Astrocyte (in vitro differentiated cells and primary cell): Measurements from ENCODE around the gene MPRIP. TPM values are rescaled to one million over a fixed set of nuclear protein-coding genes. Genes with fewer than 3 reads are reported as not detected.
A peak's percentile ranks its signal among the peaks of the same experiment; 100 is the strongest.
"Not testable (repeated sequence)": the region's sequence is repeated elsewhere in the genome, so short reads cannot be mapped to it uniquely, and the experiment has no call there.

ENCODE experiments used
- DNase-seq: peaks from one replicate; pipeline ENCODE4 v3.0.0-alpha.2; 2010; ENCODE audit warnings: low read depth
- FAIRE-seq: peaks from 2 replicates; lab custom pipeline; 2011; peaks lifted over from hg19 to GRCh38; lab: Jason Lieb, UNC
- H2AFZ ChIP-seq: 2 replicates; pipeline ENCODE4 v1.6.0; 2012; ENCODE audit warnings: low read depth, low read length, inconsistent platforms
- H3K27ac ChIP-seq: 2 replicates; pipeline ENCODE4 v1.5.1; 2011; ENCODE audit warnings: low read depth, low read length, inconsistent platforms
- H3K27me3 ChIP-seq: 2 replicates; pipeline ENCODE4 v1.6.0; 2011; ENCODE audit warnings: low read length, inconsistent platforms; ENCODE audit not compliant: insufficient read depth
- H3K36me3 ChIP-seq: 2 replicates; pipeline ENCODE4 v1.5.1; 2011; ENCODE audit warnings: low read length, inconsistent platforms; ENCODE audit not compliant: insufficient read depth
- H3K4me1 ChIP-seq: 2 replicates; pipeline ENCODE4 v1.5.1; 2011; ENCODE audit warnings: low read length, inconsistent platforms; ENCODE audit not compliant: insufficient read depth
- H3K4me2 ChIP-seq: 2 replicates; pipeline ENCODE4 v1.6.0; 2012; ENCODE audit warnings: low read length, inconsistent platforms
- H3K4me3 ChIP-seq: 2 replicates; pipeline ENCODE4 v1.5.1; 2011; ENCODE audit warnings: low read depth, mild to moderate bottlenecking, low read length, inconsistent platforms; ENCODE audit not compliant: insufficient read depth
- H3K79me2 ChIP-seq: 2 replicates; pipeline ENCODE4 v1.6.0; 2012; ENCODE audit warnings: mild to moderate bottlenecking, low read length, inconsistent platforms; ENCODE audit not compliant: insufficient read depth
- H3K9ac ChIP-seq: 2 replicates; pipeline ENCODE4 v1.6.0; 2012; ENCODE audit warnings: mild to moderate bottlenecking, low read length, inconsistent platforms
- H3K9me3 ChIP-seq: 2 replicates; pipeline ENCODE4 v1.5.1; 2012; ENCODE audit warnings: low read depth, mild to moderate bottlenecking, low read length, inconsistent platforms; ENCODE audit not compliant: insufficient read depth
- H4K20me1 ChIP-seq: 2 replicates; pipeline ENCODE4 v1.6.0; 2012; ENCODE audit warnings: low read length, inconsistent platforms; ENCODE audit not compliant: insufficient read depth
- H3K27ac Mint-ChIP-seq: one replicate; pipeline ENCODE4 v1.8.0; 2021; ENCODE audit warnings: mild to moderate bottlenecking, mixed read lengths; ENCODE audit not compliant: unreplicated experiment
- H3K27me3 Mint-ChIP-seq: one replicate; pipeline ENCODE4 v1.8.0; 2021; ENCODE audit warnings: low read depth, mixed read lengths; ENCODE audit not compliant: unreplicated experiment
- H3K36me3 Mint-ChIP-seq: one replicate; pipeline ENCODE4 v1.8.0; 2021; ENCODE audit warnings: low read depth, mixed read lengths; ENCODE audit not compliant: unreplicated experiment
- H3K4me1 Mint-ChIP-seq: one replicate; pipeline ENCODE4 v1.8.0; 2021; ENCODE audit warnings: low read depth, mixed read lengths; ENCODE audit not compliant: unreplicated experiment
- H3K4me3 Mint-ChIP-seq: one replicate; pipeline ENCODE4 v1.8.0; 2021; ENCODE audit warnings: mild to moderate bottlenecking, moderate library complexity, mixed read lengths; ENCODE audit not compliant: unreplicated experiment
- H3K9me3 Mint-ChIP-seq: one replicate; pipeline ENCODE4 v1.8.0; 2021; ENCODE audit warnings: mild to moderate bottlenecking, mixed read lengths; ENCODE audit not compliant: unreplicated experiment
- EZH2 ChIP-seq: IDR thresholded peaks from 2 replicates; pipeline ENCODE4 v1.6.1; 2012; ENCODE audit warnings: mild to moderate bottlenecking, low read length, inconsistent platforms; ENCODE audit not compliant: insufficient read depth
- total RNA-seq: library from RNA; stranded (reverse); gene quantifications from 2 replicates; pipeline ENCODE4 v1.2.1, GENCODE V29; 2021
- TF ChIP-seq, protein P1 (sequence below): IDR thresholded peaks from 2 replicates; pipeline ENCODE4 v1.5.1; 2011; ENCODE audit warnings: low read depth, mild to moderate bottlenecking, inconsistent platforms, low read length, moderate library complexity; ENCODE audit not compliant: insufficient read depth

MPRIP gene
- total RNA-seq, 1 donor from 2014 or later, result 176 TPM

GRCh38 chr17:17190188-17190587, 147.9 kb downstream of the MPRIP start:
- DNase-seq (no peak), FAIRE-seq (no peak)
- Mint-ChIP-seq H3K4me3 (no peak overlapping the region), H3K27ac (no peak overlapping the region), H3K27me3 (no peaks in the 10 kb centered on the region), H3K4me1 (peaks cover 48% of the 10 kb centered on the region), H3K9me3 (no peaks in the 10 kb centered on the region), H3K36me3 (peaks cover 7% of the 10 kb centered on the region)
- peaks cover 31% of the 10 kb centered on the region for H3K4me1 ChIP-seq
- H2AFZ ChIP-seq, result no peak overlapping the region
- H3K79me2 ChIP-seq, result no peaks in the 10 kb centered on the region
- H3K9ac ChIP-seq, result no peak overlapping the region
- H3K27ac ChIP-seq, result peak overlapping the region; percentile 21
- peaks cover 9% of the 10 kb centered on the region for H3K36me3 ChIP-seq
- TF ChIP-seq, protein P1, sequence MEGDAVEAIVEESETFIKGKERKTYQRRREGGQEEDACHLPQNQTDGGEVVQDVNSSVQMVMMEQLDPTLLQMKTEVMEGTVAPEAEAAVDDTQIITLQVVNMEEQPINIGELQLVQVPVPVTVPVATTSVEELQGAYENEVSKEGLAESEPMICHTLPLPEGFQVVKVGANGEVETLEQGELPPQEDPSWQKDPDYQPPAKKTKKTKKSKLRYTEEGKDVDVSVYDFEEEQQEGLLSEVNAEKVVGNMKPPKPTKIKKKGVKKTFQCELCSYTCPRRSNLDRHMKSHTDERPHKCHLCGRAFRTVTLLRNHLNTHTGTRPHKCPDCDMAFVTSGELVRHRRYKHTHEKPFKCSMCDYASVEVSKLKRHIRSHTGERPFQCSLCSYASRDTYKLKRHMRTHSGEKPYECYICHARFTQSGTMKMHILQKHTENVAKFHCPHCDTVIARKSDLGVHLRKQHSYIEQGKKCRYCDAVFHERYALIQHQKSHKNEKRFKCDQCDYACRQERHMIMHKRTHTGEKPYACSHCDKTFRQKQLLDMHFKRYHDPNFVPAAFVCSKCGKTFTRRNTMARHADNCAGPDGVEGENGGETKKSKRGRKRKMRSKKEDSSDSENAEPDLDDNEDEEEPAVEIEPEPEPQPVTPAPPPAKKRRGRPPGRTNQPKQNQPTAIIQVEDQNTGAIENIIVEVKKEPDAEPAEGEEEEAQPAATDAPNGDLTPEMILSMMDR, result no peak
- no peak for TF ChIP-seq EZH2
- H4K20me1 ChIP-seq, result peaks cover 9% of the 10 kb centered on the region
- peak overlapping the region; percentile 69 for H3K4me2 ChIP-seq
- H3K27me3 ChIP-seq, result no peaks in the 10 kb centered on the region
- no peak overlapping the region for H3K4me3 ChIP-seq
- no peaks in the 10 kb centered on the region for H3K9me3 ChIP-seq

DNA sequence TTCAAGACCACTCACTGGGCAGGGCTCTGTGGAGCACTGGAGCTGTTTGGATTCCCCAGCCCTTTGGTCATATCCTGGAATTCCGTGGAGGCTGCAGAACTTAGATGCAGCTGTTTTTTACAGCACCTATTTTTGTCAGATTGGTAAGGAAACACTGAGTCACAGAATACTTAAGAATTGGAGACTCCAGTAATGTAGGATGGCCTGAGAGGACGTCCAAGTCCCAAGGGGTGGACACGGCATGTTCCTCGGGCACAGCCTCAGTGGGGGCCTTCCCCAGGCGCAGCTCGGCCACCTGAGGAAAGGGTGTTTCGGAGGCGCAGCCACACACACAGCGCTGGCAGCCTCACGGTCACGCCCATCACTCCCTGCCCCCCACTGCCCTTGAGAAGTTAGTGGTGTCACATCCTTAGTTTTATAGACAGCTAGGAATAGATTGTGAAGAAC, 149.1 kb downstream of the MPRIP start:
- H3K36me3 Mint-ChIP-seq, result peaks cover 3% of the 10 kb centered on the region

GRCh38 chr17:17191961-17192381, 149.7 kb downstream of the MPRIP start:
- Histone ChIP-seq H4K20me1 (peaks cover 3% of the 10 kb centered on the region), H3K27ac (peak overlapping the region; percentile 75), H3K79me2 (no peaks in the 10 kb centered on the region), H3K9ac (peak overlapping the region; percentile 31), H3K36me3 (peaks cover 5% of the 10 kb centered on the region), H3K27me3 (no peaks in the 10 kb centered on the region), H3K4me3 (no peak overlapping the region), H3K9me3 (no peaks in the 10 kb centered on the region), H2AFZ (no peak overlapping the region), H3K4me2 (peak overlapping the region; percentile 69), H3K4me1 (peaks cover 27% of the 10 kb centered on the region)
- no peak for TF ChIP-seq EZH2
- TF ChIP-seq, protein P1, result no peak
- Mint-ChIP-seq H3K4me1 (peaks cover 35% of the 10 kb centered on the region), H3K27me3 (no peaks in the 10 kb centered on the region), H3K27ac (peak overlapping the region; percentile 69), H3K9me3 (no peaks in the 10 kb centered on the region), H3K36me3 (peaks cover 2% of the 10 kb centered on the region), H3K4me3 (no peak overlapping the region)
- DNase-seq (no peak), FAIRE-seq (no peak)

More for the DNA sequence above, 149.1 kb downstream of the MPRIP start:
- H3K27me3 Mint-ChIP-seq, result no peaks in the 10 kb centered on the region
- FAIRE-seq (peak; percentile 34), DNase-seq (peak; percentile 93)
- TF ChIP-seq, protein P1, result no peak
- no peak for TF ChIP-seq EZH2
- H3K9me3 Mint-ChIP-seq, result no peaks in the 10 kb centered on the region
- H3K4me1 ChIP-seq, result peaks cover 31% of the 10 kb centered on the region
- H2AFZ ChIP-seq, result no peak overlapping the region
- H3K9me3 ChIP-seq, result no peaks in the 10 kb centered on the region
- H4K20me1 ChIP-seq, result peaks cover 9% of the 10 kb centered on the region
- H3K4me3 ChIP-seq, result no peak overlapping the region
- no peaks in the 10 kb centered on the region for H3K27me3 ChIP-seq
- H3K79me2 ChIP-seq, result no peaks in the 10 kb centered on the region
- H3K4me2 ChIP-seq, result peak overlapping the region; percentile 69
- peaks cover 5% of the 10 kb centered on the region for H3K36me3 ChIP-seq
- peak overlapping the region; percentile 31 for H3K9ac ChIP-seq
- H3K27ac Mint-ChIP-seq, result peak overlapping the region; percentile 97
- H3K4me3 Mint-ChIP-seq, result peak overlapping the region; percentile 68
- peaks cover 38% of the 10 kb centered on the region for H3K4me1 Mint-ChIP-seq
- peak overlapping the region; percentile 75 for H3K27ac ChIP-seq

DNA sequence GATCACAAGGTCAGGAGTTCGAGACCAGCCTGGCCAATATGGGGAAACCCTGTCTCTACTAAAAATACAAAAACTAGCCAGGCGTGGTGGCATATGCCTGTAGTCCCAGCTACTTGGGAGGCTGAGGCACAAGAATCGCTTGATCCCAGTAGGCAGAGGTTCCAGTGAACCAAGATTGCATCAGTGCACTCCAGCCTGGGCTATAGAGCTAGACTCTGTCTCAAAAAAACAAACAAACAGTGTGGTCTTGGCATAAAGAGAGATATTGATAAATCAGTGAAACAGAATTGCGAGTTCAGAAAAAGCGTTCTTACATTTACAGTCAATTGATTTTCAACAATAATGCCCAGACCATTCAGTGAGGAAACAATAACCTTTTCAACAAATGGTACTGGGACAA, 153.2 kb downstream of the MPRIP start:
- not testable (repeated sequence) for H3K4me3 Mint-ChIP-seq, H3K27me3 Mint-ChIP-seq, H3K27ac ChIP-seq, H3K27me3 ChIP-seq, H3K36me3 Mint-ChIP-seq, H4K20me1 ChIP-seq, H3K4me3 ChIP-seq, H3K9ac ChIP-seq, H3K4me2 ChIP-seq, DNase-seq, H3K27ac Mint-ChIP-seq, H3K9me3 ChIP-seq, FAIRE-seq, H3K79me2 ChIP-seq, H2AFZ ChIP-seq, H3K36me3 ChIP-seq, H3K9me3 Mint-ChIP-seq
- peaks cover 26% of the 10 kb centered on the region for H3K4me1 Mint-ChIP-seq
- H3K4me1 ChIP-seq, result peaks cover 17% of the 10 kb centered on the region
